IMR-90 (cell line): Measurements from ENCODE around the gene CELA2B. TPM values are rescaled to one million over a fixed set of nuclear protein-coding genes. Genes with fewer than 3 reads are reported as not detected.
A peak's percentile ranks its signal among the peaks of the same experiment; 100 is the strongest.
"Not testable (repeated sequence)": the region's sequence is repeated elsewhere in the genome, so short reads cannot be mapped to it uniquely, and the experiment has no call there.

ENCODE experiments used
- ATAC-seq: fragments of 200-7000 bp; cut with Tn5 transposase; 2 replicates; pipeline ENCODE4 v1.9.1; 2020; ENCODE audit warnings: low read depth, mild to moderate bottlenecking, moderate library complexity
- BruUV-seq: library from RNA; stranded (reverse); fragments of 400-500 nt; replicated peaks from 2 replicates; lab custom pipeline; 2021; lab: Mats Ljungman, UMichigan
- CTCF ChIA-PET: fragments of 300-600 bp; formaldehyde crosslinking; extraction: SDS; loops from one replicate; lab custom pipeline; 2021; ENCODE audit warnings: antibody characterized with exemption; lab: Yijun Ruan, JAX
- POLR2A ChIA-PET: fragments of 300-600 bp; sonication (Branson Sonifier 250); formaldehyde crosslinking; loops from one replicate; lab custom pipeline; 2022; ENCODE audit warnings: antibody characterized with exemption; ENCODE audit not compliant: unreplicated experiment; lab: Charles Lee
- DNase-seq: peaks from one replicate; pipeline ENCODE4 v3.0.0; 2013
- H2AFZ ChIP-seq: replicated peaks from 2 replicates; pipeline ENCODE3; 2013; ENCODE audit warnings: low read length, mild to moderate bottlenecking; ENCODE audit not compliant: poor library complexity
- H2AK5ac ChIP-seq: 2 replicates; pipeline ENCODE4 v1.6.1; 2013; ENCODE audit warnings: low read depth, low read length, inconsistent platforms
- H2AK9ac ChIP-seq: replicated peaks from 2 replicates; pipeline ENCODE3; 2013; ENCODE audit warnings: mild to moderate bottlenecking, low read depth, low read length, moderate library complexity; ENCODE audit not compliant: poor library complexity
- H2BK120ac ChIP-seq: 2 replicates; pipeline ENCODE4 v1.6.1; 2013; ENCODE audit warnings: low read depth, low read length, inconsistent platforms
- H2BK15ac ChIP-seq: 3 replicates; pipeline ENCODE4 v1.6.1; 2013; ENCODE audit warnings: low read depth, low read length, inconsistent platforms
- H2BK20ac ChIP-seq: 2 replicates; pipeline ENCODE4 v1.6.1; 2013; ENCODE audit warnings: low read depth, mild to moderate bottlenecking, inconsistent platforms, low read length, moderate library complexity
- H2BK5ac ChIP-seq: 2 replicates; pipeline ENCODE4 v1.6.1; 2013; ENCODE audit warnings: mild to moderate bottlenecking, low read depth, low read length, inconsistent platforms; ENCODE audit not compliant: poor library complexity, severe bottlenecking
- H3K14ac ChIP-seq: replicated peaks from 2 replicates; pipeline ENCODE4 v1.6.1; 2013; ENCODE audit warnings: low read depth, low read length, inconsistent platforms
- H3K18ac ChIP-seq: 2 replicates; pipeline ENCODE4 v1.6.1; 2013; ENCODE audit warnings: low read depth, low read length, control low read depth
- H3K23ac ChIP-seq: 2 replicates; pipeline ENCODE4 v1.6.1; 2013; ENCODE audit warnings: low read depth, low read length, inconsistent platforms
- H3K27ac ChIP-seq: 2 replicates; pipeline ENCODE4 v1.5.1; 2013; ENCODE audit warnings: mild to moderate bottlenecking, control low read depth, low read length; ENCODE audit not compliant: insufficient read depth
- H3K27me3 ChIP-seq: 2 replicates; pipeline ENCODE4 v1.6.1; 2013; ENCODE audit warnings: low read length; ENCODE audit not compliant: control insufficient read depth, insufficient read depth
- H3K36me3 ChIP-seq: 2 replicates; pipeline ENCODE4 v1.6.1; 2013; ENCODE audit warnings: low read length, mixed read lengths; ENCODE audit not compliant: control insufficient read depth, insufficient read depth
- H3K4ac ChIP-seq: 2 replicates; pipeline ENCODE4 v1.6.1; 2013; ENCODE audit warnings: low read depth, low read length, inconsistent platforms
- H3K4me1 ChIP-seq: 2 replicates; pipeline ENCODE4 v1.6.1; 2013; ENCODE audit warnings: low read length, mixed read lengths; ENCODE audit not compliant: control insufficient read depth, insufficient read depth
- H3K4me2 ChIP-seq: 2 replicates; pipeline ENCODE4 v1.6.1; 2013; ENCODE audit warnings: low read depth, mild to moderate bottlenecking, control low read depth, low read length, moderate library complexity
- H3K4me3 ChIP-seq: 2 replicates; pipeline ENCODE4 v1.5.1; 2013; ENCODE audit warnings: low read depth, mild to moderate bottlenecking, control low read depth, low read length, moderate library complexity; ENCODE audit not compliant: insufficient read depth
- H3K56ac ChIP-seq: 2 replicates; pipeline ENCODE4 v1.6.1; 2013; ENCODE audit warnings: low read length, inconsistent platforms; ENCODE audit not compliant: insufficient read depth; ENCODE audit errors: extremely low read depth
- H3K79me1 ChIP-seq, 2 experiments: 2 replicates each; pipeline ENCODE4 v1.6.1; 2013; ENCODE audit warnings: low read length in 2 of 2, inconsistent platforms in 1 of 2, low read depth in 1 of 2
- H3K9ac ChIP-seq: 2 replicates; pipeline ENCODE4 v1.6.1; 2013; ENCODE audit warnings: low read depth, low read length, control low read depth
- H3K9me1 ChIP-seq: 2 replicates; pipeline ENCODE4 v1.6.1; 2013; ENCODE audit warnings: low read length, inconsistent platforms; ENCODE audit not compliant: insufficient read depth
- H3K9me3 ChIP-seq: 2 replicates; pipeline ENCODE4 v1.6.1; 2013; ENCODE audit warnings: low read length; ENCODE audit not compliant: control insufficient read depth, insufficient read depth
- H4K20me1 ChIP-seq: 2 replicates; pipeline ENCODE4 v1.6.1; 2013; ENCODE audit warnings: low read length, inconsistent platforms; ENCODE audit not compliant: insufficient read depth
- H4K5ac ChIP-seq: 2 replicates; pipeline ENCODE4 v1.6.1; 2013; ENCODE audit warnings: mild to moderate bottlenecking, low read depth, low read length, control low read depth
- H4K8ac ChIP-seq, 2 experiments: 2 replicates each; pipeline ENCODE4 v1.6.1; 2013; ENCODE audit warnings: low read depth in 2 of 2, low read length in 2 of 2, control low read depth in 1 of 2, inconsistent platforms in 1 of 2
- H4K91ac ChIP-seq: 2 replicates; pipeline ENCODE4 v1.6.1; 2013; ENCODE audit warnings: low read depth, low read length, inconsistent platforms; ENCODE audit not compliant: insufficient read depth
- CEBPB ChIP-seq: IDR thresholded peaks from 2 replicates; pipeline ENCODE4 v1.6.1; 2012; ENCODE audit warnings: low read depth, low read length, improper control_type of control experiment
- ELK1 ChIP-seq: fragments of 150-350 bp; IDR thresholded peaks from 2 replicates; pipeline ENCODE4 v1.6.1; 2016; ENCODE audit warnings: low read depth, mild to moderate bottlenecking, low read length, moderate library complexity, borderline replicate concordance
- MAFK ChIP-seq: IDR thresholded peaks from 2 replicates; pipeline ENCODE4 v1.6.1; 2012; ENCODE audit warnings: low read depth, low read length, improper control_type of control experiment
- MAZ ChIP-seq: IDR thresholded peaks from 2 replicates; pipeline ENCODE4 v1.6.1; 2012; ENCODE audit warnings: low read depth, mild to moderate bottlenecking, low read length, improper control_type of control experiment, moderate library complexity, borderline replicate concordance
- RCOR1 ChIP-seq: IDR thresholded peaks from 2 replicates; pipeline ENCODE4 v1.6.1; 2012; ENCODE audit warnings: mild to moderate bottlenecking, low read length, improper control_type of control experiment; ENCODE audit not compliant: insufficient replicate concordance
- WGBS, 2 experiments: methylation state at CpG; one replicate each; pipeline versions ENCODE4 v1.1.5 to v1.1.7; 2013; ENCODE audit warnings: missing lambda C conversion rate in 2 of 2; ENCODE audit not compliant: insufficient read length in 1 of 2; ENCODE audit errors: extremely low coverage in 2 of 2; 5-methylcytosine and 5-hydroxymethylcytosine counted together
- dilution Hi-C: fragments of 300-500 bp; cut with HindIII; formaldehyde crosslinking; loops from one replicate; pipeline ENCODE4 v1.14.3; 2018; ENCODE audit warnings: low sequenced_read_pairs; ENCODE audit not compliant: unreplicated experiment
- in situ Hi-C: fragments of 300-500 bp; cut with MboI; formaldehyde crosslinking; loops from 3 replicates; pipeline ENCODE4 v1.14.3; 2019; ENCODE audit warnings: low sequenced_read_pairs, inconsistent platforms, mixed read lengths
- intact Hi-C: fragments of 100-400 bp; cut with micrococcal nuclease; formaldehyde crosslinking; loops from 2 replicates; pipeline ENCODE4 v1.10.0; 2022
- polyA plus RNA-seq, 3 experiments: library from polyadenylated mRNA; depleted of rRNA; stranded (reverse); fragments of >200 nt; gene quantifications; 2 replicates each; pipeline ENCODE4 v1.2.3, GENCODE V29; 2012; ENCODE audit warnings: low replicate concordance in 1 of 3
- total RNA-seq: library from RNA; depleted of rRNA; stranded (reverse); fragments of >200 nt; gene quantifications from 2 replicates; pipeline ENCODE4 v1.2.3, GENCODE V29; 2012

CELA2B gene
- total and polyA plus RNA-seq, 2 of the 4 experiments (the other 2 are of a cell fraction), result not detected

- Histone ChIP-seq H3K4me3 (no peak overlapping the region), H2AK9ac (no peak overlapping the region), H3K9ac (no peak overlapping the region), H3K4me1 (no peaks in the 10 kb centered on the region), H3K56ac (no peak overlapping the region), H2BK20ac (no peak overlapping the region), H4K91ac (no peak overlapping the region), H3K23ac (no peak overlapping the region), H2BK5ac (no peak overlapping the region), H3K36me3 (no peaks in the 10 kb centered on the region), H4K8ac (no peak overlapping the region), H2AFZ (no peak overlapping the region), H3K9me1 (no peaks in the 10 kb centered on the region), H4K20me1 (no peaks in the 10 kb centered on the region), H3K27me3 (no peaks in the 10 kb centered on the region; the same call in 1 of the 2 replicates), H3K4me2 (no peak overlapping the region), H2BK15ac (no peak overlapping the region), H2AK5ac (no peak overlapping the region), H4K5ac (no peak overlapping the region), H3K27ac (no peak overlapping the region), H3K9me3 (no peaks in the 10 kb centered on the region), H3K18ac (no peak overlapping the region), H3K14ac (no peak overlapping the region), H3K79me1 (no peaks in the 10 kb centered on the region), H2BK120ac (no peak overlapping the region), H3K4ac (no peak overlapping the region)
- WGBS, 2 experiments, result 83% methylated on average over 8 of the region's 11 CpGs; no CpG with 5 or more reads in 1 of the 2 experiments
- intact Hi-C loops (no loop called here), dilution Hi-C loops (no loop called here), in situ Hi-C loops (no loop called here)
- BruUV-seq, result no TSS peak
- TF ChIP-seq RCOR1 (no peak), ELK1 (no peak), MAZ (no peak), CEBPB (peak; percentile 84), MAFK (no peak)
- no peak for ATAC-seq
- ChIA-PET POLR2A (no interaction called here), CTCF (no interaction called here)
- no peak for DNase-seq
These were observed 3.9 kb downstream of the CELA2B start for GRCh38 chr1:15479654-15480347.

- H2AK9ac ChIP-seq, DNase-seq, in situ Hi-C loops, H3K4ac ChIP-seq, H3K14ac ChIP-seq, intact Hi-C loops, H3K4me2 ChIP-seq, H4K5ac ChIP-seq, H4K20me1 ChIP-seq, POLR2A ChIA-PET, H3K56ac ChIP-seq, H2BK120ac ChIP-seq, H3K4me1 ChIP-seq, H4K91ac ChIP-seq, H2BK15ac ChIP-seq, H3K18ac ChIP-seq, H3K27ac ChIP-seq, H2BK5ac ChIP-seq, ATAC-seq, CTCF ChIA-PET, BruUV-seq, H3K79me1 ChIP-seq, H3K9me1 ChIP-seq, H3K27me3 ChIP-seq, H2AFZ ChIP-seq, H3K36me3 ChIP-seq, H3K9ac ChIP-seq, H2AK5ac ChIP-seq, H3K23ac ChIP-seq, H3K9me3 ChIP-seq, dilution Hi-C loops, H3K4me3 ChIP-seq, H2BK20ac ChIP-seq, H4K8ac ChIP-seq: not testable (repeated sequence)
- WGBS, 2 experiments, result no CpG with 5 or more reads among the region's 6 CpGs
These were observed 6.6 kb downstream of the CELA2B start for GRCh38 chr1:15482455-15482854.
